ENCODE data around the gene UROC1. TPM values are rescaled to one million over a fixed set of nuclear protein-coding genes. Genes with fewer than 3 reads are reported as not detected.

Gene UROC1
- total RNA-seq, 1 experiment from 2014 or later: not detected

- H3K9me3 ChIP-seq: no peaks in the 10 kb centered on the region
- H3K36me3 ChIP-seq (ENCODE audit: control insufficient read depth, insufficient read depth, low read length): no peaks in the 10 kb centered on the region
- POLR2A ChIA-PET: no interaction called here
- H3K4me3 Mint-ChIP-seq (ENCODE audit: unreplicated experiment): no peak overlapping the region
- TF ChIP-seq CTCF (IDR thresholded peaks at IDR 0.05; ENCODE audit: insufficient read depth in 1 of 2, low read depth in 1 of 2, low read length in 1 of 2, severe bottlenecking in 1 of 2, unreplicated experiment in 1 of 2): no peak
- H3K4me3 ChIP-seq (ENCODE audit: low read depth, low read length): no peak overlapping the region
- H3K4me1 ChIP-seq: no peaks in the 10 kb centered on the region
- peak in 1 of 2 experiments; percentile 22 for DNase-seq
- CTCF ChIA-PET: no interaction called here
- H3K27me3 Mint-ChIP-seq (ENCODE audit: insufficient read depth, unreplicated experiment): peaks cover 7% of the 10 kb centered on the region
- H3K9me3 Mint-ChIP-seq (ENCODE audit: unreplicated experiment): no peaks in the 10 kb centered on the region
- BruUV-seq (replicated peaks): no TSS peak
- no peaks in the 10 kb centered on the region for H3K27me3 ChIP-seq (replicated peaks; ENCODE audit: control insufficient read depth, insufficient read depth, low read length)
- no peak overlapping the region for H3K27ac Mint-ChIP-seq (ENCODE audit: unreplicated experiment)
- intact Hi-C loops (cut with micrococcal nuclease; ENCODE audit: unreplicated experiment): no loop called here
- no peaks in the 10 kb centered on the region for H3K4me1 Mint-ChIP-seq (ENCODE audit: low read depth, unreplicated experiment)
- H3K36me3 Mint-ChIP-seq (ENCODE audit: insufficient read depth, unreplicated experiment): no peaks in the 10 kb centered on the region
These were observed 38.4 kb upstream of the UROC1 start for GRCh38 chr3:126555795-126556636.

GRCh38 chr3:126554560-126555525 is 37.3 kb upstream of the UROC1 start:
- Histone ChIP-seq H3K4me1 (no peaks in the 10 kb centered on the region), H3K4me3 (ENCODE audit: low read depth, low read length) (no peak overlapping the region), H3K9me3 (no peaks in the 10 kb centered on the region), H3K27me3 (replicated peaks; ENCODE audit: control insufficient read depth, insufficient read depth, low read length) (no peaks in the 10 kb centered on the region), H3K36me3 (ENCODE audit: control insufficient read depth, insufficient read depth, low read length) (no peaks in the 10 kb centered on the region)
- Mint-ChIP-seq H3K36me3 (ENCODE audit: insufficient read depth, unreplicated experiment) (no peaks in the 10 kb centered on the region), H3K27ac (ENCODE audit: unreplicated experiment) (no peak overlapping the region), H3K27me3 (ENCODE audit: insufficient read depth, unreplicated experiment) (no peaks in the 10 kb centered on the region), H3K9me3 (ENCODE audit: unreplicated experiment) (no peaks in the 10 kb centered on the region), H3K4me1 (ENCODE audit: low read depth, unreplicated experiment) (no peaks in the 10 kb centered on the region), H3K4me3 (ENCODE audit: unreplicated experiment) (no peak overlapping the region)
- POLR2A ChIA-PET: no interaction called here
- TF ChIP-seq CTCF (IDR thresholded peaks at IDR 0.05; ENCODE audit: insufficient read depth in 1 of 2, low read depth in 1 of 2, low read length in 1 of 2, severe bottlenecking in 1 of 2, unreplicated experiment in 1 of 2): peak in 1 of 2 experiments; percentile 27
- CTCF ChIA-PET: no interaction called here
- DNase-seq: peak; percentile 18 to 30
- no TSS peak for BruUV-seq (replicated peaks)
- intact Hi-C loops (cut with micrococcal nuclease; ENCODE audit: unreplicated experiment): loop anchor here (1.0 kb wide), 1 partner anchor 33 kb away; no protein-coding TSS in a partner anchor

Data from Caco-2 (cell line).